Hematopoietic multipotent progenitor cell treated with erythropoietin and hydrocortisone succinate and interleukin-3 and kit ligand, for 8 days (in vitro differentiated cells): Measurements from ENCODE around the gene GALNT2.

Experiments
- DNase-seq: peaks from one replicate; pipeline ENCODE4 v3.0.0-alpha.2; 2015

Gene GALNT2

DNA sequence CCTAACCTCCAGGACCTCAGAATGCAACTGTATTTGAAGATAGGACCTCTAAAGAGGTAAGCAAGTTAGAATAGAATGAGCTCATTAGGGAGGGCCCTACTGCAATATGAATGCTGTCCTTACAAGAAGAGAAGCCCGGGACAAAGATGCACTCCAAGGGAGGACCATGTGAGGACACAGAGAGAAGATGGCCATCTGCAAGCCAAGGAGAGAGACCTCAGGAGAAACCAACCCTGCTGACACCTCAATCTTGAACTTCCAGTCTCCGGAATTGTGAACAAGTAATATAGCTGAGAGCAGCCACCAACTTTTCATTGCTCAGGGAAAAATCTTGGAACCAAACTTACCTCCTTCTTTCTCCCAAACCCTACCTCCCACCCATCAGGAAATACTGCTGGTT lies 15.0 kb upstream of the GALNT2 start:
- DNase-seq, result no peak

DNA sequence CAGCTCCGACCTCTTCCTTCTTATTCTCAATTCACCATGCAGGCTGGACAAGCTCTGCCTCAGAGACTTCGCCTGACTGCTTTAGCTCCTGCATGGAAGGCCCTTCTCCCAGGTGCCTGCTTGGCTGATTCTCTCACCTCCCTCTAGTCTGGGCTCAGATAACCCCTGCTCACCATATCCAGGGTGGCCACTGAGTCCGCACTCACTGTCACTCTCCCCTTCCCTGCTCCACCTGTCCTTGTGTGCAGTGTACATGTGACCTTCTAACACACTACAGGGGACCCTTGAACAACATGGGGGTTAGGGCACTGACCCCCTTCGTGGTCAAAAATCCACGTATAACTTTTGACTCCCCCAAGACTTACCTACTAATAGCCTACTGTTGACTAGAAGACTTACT lies 14.4 kb upstream of the GALNT2 start:
- no peak for DNase-seq

DNA sequence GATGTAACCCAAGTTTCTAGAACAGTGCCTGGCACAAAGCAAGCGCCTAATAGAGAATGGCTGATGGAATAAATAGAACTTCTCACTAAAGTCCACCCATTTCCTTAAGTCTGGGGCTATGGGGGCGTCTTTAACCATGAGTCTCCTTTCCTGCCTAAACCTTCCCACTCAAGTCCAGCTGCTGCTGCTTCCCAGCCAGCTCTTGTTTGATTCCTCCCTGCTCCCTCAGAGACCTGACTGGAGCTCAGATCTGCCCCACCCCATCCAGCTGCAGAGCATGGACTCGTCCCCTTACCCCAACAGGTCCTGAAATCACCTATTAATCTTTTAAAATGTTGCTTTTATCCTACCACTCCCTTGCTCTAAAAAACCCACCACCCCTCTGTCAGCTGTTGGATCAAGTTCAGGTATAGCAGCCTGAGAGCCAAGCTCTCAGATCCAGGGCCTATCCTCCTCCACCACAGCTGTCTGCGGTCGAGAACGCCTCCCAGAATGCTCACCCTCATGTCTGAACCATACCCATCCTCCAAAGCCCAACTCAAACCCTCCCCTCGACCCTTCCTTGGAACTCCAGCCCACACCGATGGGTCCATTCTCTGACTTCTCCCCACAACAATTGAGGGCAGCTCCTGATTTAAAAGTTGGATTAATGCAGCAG lies 12.8 kb upstream of the GALNT2 start:
- DNase-seq, result no peak

DNA sequence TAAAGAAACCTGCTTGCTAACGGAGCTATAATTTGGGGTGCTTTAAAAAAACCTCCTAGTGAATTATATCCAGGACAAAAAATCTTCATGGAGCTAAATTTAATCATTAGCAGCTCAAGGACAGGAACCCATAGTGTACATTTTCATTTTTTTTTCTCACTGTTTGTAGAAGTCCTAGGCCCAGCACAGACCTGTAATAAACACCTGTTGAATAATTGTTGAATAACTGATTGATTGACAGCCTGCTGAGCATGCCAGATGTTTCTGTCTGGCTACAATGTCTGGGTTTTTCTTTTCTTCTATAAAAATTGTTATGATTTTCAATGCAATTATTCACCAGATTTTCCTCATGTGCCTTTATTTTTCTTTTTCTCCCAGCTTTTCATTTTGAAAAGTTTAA lies 10.9 kb upstream of the GALNT2 start:
- no peak for DNase-seq

DNA sequence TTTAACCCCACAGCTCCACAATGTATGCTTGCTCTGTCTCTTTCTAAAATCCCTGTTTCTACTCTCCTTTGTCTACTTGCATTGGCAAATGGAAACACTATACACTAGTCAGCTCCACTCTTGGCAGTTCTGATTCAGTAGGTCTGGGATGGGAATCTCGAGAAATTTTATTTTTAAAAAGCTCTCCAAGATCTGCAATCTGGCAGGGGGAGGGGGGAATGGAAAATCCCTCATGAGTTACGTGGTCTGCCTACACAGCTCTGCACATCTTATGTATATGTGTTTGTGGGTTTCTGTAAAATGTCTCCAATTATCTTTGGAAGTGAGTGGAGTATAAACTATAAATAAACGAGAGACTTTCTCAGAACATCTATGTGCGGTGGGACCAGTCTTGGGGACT lies 9.9 kb upstream of the GALNT2 start:
- no peak for DNase-seq

DNA sequence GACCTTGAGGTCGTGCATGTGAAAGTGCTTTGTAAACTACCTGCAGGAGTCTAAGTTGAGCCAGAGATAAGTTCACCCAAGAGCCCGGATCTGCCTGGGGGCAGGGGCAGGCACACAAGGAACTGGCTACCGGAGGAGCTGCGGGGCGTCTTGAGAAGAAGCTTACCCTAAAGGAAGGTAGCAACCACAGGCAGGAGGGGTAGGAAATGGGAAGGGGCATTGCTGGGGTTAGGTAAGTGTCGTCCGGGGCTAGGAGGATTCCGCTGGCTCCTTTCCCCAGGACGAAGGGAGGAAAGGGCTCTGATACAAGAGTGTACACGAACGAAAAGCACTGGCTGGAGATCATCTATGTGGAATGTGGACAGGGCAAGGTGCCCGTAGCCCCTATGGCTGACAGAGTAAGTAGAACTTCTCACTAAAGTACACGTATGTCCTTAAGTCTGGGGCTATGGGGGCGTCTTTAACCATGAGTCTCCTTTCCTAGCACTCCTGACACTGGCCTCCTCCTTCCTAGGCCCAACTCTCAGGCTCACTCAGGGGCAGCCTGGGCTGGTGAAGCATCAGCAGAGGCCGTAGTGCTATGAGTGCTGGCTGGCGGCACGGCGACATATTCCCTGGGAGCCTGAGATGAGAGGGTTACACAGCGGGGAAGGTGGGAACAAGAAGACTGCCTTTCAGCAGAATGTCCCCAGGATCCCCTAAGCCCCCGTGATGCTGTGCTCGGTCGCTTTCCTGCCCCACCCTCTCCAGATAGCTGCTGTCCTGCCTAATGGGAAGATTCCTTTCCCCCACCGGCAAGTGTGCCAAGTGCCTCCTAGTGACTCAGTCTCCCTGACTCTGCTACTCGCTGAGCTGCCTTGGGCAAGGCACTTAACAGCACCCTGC lies 9.1 kb upstream of the GALNT2 start:
- DNase-seq, result no peak

DNA sequence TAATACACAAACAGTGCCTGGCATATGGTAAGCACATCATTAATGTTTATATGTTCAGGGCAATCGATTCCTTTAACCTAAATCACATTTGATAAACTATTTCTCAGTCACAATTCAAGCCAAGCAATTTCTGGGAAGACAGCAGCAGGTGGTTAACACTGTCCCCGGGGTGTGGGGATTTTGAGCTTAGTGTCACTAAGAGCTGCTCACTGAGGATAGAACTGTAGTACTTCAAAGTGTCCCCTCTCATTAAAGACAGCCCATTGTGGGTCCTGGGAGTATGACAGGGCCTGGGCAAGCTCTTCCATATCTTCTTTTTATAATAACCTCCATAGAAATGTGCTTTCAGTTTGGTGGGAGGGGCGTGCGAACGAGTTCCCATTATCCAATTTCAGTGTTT lies 8.4 kb upstream of the GALNT2 start:
- no peak for DNase-seq

DNA sequence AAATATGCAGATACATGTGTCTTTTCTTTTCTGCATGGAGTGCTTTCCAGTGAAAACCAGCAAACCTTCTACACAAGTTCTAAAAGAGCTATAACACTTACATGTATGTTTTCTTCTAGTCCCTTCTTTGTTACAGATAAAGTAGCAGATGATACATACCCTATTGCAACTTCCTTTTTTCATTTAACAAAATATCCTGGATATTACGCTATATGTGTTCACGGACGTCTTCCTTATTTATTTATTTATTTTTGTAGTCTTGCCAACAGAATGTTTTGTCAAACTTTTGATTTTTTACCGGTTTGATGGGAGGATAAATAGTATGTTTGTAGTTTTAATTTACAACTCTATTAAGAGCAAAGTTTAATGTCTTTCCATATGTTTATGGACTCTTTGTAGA lies 5.2 kb upstream of the GALNT2 start:
- DNase-seq, result no peak

DNA sequence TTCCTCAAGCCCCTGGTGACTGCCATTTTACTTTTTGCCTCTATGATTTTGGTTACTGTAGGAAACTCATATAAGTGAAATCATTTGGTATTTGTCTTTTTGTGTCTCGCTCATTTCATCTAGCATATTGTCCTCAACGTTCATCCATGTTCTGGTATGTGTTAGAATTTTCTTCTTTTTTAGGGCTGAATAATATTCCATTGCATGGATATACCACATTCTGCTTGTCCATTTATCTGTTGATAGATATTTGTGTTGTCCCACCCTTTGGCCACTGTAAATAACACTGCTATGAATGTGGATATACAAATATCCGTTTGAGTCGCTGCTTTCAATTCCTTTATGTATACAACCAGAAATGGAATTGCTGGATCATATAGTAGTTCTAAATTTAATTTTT lies 4.5 kb upstream of the GALNT2 start:
- no peak for DNase-seq

DNA sequence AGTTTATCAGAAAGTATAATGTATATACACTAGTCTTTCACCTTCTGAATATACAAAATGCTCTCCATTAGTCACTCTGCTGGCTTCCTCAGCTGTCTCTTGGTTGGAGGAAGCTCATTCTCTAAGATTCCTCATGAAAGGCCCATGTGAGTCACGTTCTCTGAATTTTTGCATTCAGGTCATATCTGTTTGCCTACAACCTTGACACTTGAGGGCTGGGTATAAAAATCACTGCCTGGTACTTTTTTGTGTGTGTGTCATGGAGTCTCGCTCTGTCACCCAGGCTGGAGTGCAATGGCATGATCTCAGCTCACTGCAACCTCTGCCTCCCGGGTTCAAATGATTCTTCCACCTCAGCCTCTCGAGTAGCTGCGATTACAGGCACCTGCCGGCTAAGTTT lies 2.8 kb upstream of the GALNT2 start:
- no peak for DNase-seq

DNA sequence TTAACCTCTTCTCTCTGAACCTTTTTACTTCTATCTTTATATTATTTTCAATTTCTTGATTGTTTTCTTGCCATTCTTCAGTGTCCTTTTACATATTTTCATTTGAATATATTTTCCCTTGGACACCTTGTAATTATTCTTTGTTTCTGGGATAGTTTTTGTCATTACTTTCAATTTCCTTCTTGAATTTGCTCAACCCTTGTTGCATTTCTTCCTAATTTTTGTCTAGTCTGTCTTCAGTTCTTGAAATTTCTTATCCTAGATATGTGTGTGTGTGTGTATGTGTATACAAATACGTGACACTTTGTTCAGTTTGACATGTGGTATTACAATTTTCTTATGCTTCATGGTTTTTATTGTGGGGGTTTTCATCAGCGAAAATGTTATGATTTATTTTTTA lies 1.9 kb upstream of the GALNT2 start:
- no peak for DNase-seq

DNA sequence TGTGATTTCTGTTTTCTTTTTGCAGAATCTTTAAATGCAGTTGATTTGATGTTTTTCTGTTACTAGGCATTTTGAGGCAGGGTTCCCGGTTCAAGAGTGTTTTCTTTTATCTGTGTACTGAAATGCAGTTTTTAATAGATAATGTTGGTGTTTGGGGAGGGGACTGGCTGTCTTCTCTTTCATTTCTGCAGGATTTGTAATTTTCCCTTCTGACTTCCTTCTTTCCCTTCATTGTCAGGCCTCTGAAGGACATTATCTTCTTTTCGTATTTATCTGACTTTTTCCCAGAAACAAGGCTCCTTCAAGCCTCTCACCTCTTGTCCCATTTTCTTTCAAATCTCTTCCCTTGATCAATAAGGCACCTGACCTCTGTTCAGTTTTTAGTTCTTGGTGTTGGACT lies 1.5 kb upstream of the GALNT2 start:
- DNase-seq, result peak; percentile 32

DNA sequence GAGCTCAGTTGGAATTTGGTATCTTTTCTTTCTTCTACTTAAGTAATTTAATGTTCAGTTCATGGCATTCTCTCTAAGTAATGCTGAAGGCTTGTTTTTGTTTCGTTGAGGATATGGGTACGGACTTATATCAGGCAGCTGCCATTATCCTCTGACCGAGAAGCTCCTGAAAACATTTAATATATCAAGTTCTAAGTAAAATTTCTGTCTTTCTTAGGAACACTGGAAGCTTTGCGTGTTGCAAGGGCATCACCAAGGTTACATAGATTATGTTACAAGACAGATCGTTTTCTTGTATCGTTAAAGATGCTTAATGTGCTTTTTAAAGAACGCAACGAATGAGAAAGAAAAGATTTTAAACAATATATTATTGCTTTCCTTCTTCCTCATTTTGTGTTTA lies 1.0 kb upstream of the GALNT2 start:
- no peak for DNase-seq

DNA sequence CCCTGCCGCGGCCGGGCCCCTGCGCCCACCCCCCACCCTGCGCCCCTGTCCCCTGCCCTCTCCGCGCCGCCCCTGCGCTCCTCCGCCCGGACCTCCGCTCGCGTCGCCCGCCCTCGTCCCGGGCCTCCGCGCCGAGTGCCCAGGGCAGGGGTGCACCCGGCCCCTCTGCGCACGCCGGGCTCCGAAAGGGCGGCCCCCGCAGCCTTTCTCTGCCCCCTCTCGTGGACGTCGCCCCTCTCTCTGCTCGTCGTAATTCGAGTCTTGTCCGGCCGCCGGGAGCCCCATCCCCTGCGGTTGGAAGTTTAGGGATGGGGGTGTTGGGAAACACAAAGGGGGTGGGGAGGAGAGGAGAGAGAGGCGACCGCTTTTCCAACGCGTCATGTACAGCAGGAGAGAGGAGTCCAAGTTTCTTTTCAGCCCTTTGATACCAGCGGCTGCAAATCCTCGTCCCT lies 407 bp downstream of the GALNT2 start:
- DNase-seq, result peak; percentile 24

DNA sequence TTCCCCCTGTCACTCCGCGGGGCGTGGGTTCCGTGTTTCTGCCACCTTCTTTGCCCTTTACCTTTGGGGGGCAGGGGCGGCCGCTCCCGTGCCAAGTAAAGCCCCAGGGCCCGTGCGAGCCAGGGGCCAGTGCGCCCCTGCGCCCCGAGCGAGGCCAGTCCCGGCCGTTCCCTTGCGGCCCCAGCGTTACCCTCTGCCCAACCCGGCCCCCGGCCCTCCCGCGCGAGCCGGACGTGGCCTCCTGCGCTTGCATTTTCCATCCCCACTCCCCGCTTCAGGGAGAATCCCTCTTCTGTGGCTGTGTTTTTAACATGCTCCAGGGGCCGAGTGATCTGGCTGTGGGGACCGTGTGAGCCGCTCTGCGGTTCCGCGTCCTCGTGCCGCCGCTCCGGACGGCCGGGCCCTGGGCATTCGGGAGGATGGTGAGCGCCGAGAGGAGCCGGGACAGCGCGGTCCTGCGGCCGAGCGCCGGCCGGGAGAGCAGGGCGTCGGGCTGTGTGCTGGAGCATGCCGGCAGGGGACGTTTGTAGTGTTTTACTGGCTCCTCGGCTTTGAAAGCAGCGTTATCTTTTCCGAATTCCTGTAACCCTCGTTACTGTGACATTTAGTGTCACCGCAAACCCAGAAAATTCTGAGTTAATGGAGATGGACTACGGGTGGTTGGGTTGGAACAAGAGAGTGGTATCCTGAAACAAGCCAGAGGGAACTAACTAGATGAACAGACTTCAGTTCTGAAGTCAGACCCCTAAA lies 1.0 kb downstream of the GALNT2 start:
- DNase-seq, result peak; percentile 44

DNA sequence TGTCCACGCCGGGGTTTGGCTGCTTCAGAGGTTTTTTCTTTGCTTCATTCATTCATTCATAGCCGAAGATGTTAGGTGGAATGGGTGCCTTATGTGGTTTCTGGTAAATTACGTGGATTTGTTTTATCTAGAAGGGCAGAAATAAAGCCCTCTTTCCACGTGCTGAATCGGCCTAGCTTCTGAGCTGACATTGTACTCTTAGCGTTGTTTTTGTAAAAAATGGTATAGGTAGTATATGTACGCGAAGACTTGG lies 1.5 kb downstream of the GALNT2 start:
- DNase-seq, result peak; percentile 33

DNA sequence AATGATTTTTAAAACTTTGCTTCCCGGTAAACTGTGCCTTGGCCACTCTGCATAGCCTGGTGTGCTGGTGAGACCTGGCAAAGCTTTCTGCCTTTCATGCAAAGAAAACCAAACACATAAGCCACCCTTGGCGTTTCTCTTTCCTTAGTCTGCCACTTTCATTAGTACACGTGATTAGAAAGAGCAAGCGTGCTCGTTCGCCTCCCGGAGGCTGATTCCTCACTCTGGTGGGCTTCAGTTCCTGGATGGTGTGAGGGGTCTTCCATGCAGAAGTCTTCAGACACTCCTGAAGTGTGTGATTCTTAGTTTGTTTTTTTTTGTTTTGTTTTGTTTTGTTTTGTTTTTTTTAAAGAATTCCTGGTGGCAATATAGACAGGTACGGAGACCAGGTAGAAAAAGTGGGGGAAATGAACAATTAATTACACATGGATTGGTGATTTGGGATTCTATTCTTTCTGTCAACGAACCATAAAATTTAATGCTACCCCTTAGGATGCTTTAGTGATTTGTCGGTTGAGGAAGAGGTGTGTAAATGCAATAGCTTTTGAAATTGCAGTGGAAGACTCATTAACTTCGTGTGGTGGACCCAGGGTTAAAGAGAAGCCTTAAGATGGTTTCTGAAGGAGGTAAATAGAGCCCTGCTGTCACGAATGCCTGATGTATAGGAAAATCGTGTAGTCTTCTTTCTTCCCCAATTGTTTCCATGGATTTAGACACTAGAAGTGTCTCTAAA lies 2.1 kb downstream of the GALNT2 start:
- DNase-seq, result peak; percentile 49

DNA sequence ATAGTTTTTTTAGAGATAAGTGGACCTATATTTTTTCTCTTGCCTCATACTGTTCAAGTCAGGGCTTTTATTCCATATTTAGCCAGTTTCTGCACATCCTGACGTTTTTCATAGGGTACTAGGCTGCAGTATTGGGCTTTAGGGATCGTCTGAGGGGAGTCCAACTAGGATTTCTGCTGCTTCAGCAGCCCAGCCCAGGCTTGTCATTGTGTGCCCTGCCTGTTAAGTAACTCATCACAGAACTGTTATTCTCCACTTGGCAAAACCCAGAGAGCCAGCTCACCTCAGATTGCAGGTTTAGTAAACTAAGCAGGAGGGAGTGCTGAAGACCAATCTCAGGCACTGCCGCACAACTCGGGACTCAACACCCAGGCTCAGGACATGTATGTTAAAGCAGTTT lies 2.8 kb downstream of the GALNT2 start:
- no peak for DNase-seq

DNA sequence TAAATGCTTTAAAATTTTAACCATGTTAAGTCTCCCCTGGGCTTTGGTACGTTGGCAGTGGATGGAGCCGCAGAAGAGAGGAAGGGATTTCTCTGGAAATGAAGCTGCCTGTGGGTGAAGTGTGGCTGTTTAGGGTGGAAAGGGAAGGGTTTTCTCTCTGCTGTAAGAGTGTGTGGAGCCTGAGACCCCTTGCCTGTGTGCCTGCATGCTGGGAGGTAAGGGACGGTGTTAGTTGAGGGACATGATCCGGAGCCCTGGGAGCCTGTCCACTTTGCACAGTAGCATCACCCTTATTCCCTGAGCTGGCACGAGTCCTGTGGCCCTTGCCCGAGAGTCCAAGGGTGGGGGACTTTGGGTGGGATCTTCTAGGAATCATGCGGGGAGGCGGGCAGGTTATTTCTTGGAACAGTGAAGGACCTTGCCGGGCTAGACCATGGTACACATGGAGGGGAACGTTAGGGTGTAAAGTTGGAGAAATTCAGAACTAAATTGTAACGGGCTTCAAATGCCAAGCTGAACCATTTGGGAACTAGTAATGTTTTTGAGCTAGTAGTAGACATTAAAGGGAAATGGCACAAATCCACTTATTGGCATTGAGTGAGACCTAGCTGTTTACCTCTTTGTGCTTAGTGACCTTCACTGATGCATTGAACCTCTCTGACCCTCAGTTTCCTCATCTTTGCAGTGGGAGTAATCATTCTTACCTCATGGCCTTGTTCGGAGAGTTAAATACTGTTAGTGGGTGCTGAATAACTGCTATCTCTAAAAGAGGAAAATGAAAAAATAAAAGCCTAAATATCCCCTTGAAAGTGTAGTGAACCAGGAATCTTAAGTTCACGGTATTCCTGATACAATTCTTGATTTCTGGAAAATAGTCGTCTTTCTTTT lies 3.5 kb downstream of the GALNT2 start:
- DNase-seq, result no peak

DNA sequence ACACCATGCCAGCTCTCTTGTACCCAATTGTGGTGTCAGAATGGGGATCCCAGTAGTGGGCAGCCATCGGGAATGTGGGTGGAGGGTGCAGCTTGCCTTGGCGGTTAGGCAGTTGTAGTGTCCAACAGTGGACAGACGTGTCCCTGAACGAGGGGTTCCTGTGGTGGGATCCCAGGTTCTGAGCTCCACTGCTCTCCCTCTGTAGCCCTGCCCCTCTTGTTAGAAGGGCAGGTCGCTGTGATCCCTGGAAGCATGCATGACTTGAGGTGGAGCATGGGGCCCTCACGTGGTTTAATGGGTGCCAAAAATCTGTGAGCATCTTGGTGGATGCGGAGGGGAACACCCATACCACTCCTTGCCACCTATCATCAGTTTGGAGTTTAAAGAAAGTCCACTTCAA lies 4.3 kb downstream of the GALNT2 start:
- DNase-seq, result no peak

DNA sequence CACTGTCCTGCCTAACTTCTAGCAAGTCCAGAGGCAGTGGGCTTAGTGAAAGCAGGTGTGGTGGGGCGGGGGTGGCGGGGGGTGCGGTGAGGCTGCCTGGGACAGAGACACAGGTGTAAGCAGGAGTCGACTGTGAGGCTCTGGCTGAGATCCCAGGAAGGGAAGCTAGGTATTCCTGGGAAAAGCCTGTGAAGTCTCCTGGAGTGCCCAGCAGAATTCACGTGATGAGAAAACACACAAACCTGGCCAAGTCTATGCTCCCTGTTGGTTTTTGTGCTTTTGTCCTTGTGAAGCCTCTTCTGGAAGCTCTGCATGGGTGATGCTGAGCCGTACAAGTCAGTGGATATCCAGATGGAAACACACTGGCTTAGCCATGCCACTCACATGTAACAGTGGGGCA lies 5.3 kb downstream of the GALNT2 start:
- DNase-seq, result no peak

DNA sequence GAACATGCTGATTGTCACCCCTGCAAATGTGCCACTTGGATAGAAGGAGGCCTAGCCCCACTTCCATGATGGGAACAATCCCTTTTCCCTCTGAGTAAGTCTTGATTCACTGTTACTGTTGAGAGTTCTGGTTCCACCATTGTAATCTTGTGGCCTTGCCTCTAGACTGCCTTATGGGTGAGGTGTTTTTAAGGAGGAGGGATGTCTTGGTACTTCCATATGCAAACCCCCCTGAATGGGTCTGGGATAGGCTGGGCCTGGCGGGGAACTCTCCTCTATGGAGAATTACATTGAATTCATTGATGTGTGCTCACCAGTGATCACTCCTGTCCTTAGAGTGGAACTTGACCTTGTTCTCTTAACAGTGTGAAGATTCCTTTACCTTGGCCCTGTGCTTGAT lies 5.8 kb downstream of the GALNT2 start:
- no peak for DNase-seq
